Activated CD4-positive, alpha-beta T cell treated with anti-CD3 and anti-CD28 coated beads for 36 hours (primary cell): ENCODE data around the gene PRKCI. TPM values are rescaled to one million over a fixed set of nuclear protein-coding genes. Genes with fewer than 3 reads are reported as not detected.
"Not testable (repeated sequence)": the region's sequence is repeated elsewhere in the genome, so short reads cannot be mapped to it uniquely, and the experiment has no call there.

ENCODE experiments used
- ATAC-seq: fragments of 200-7000 bp; cut with Tn5 transposase; one replicate; pipeline ENCODE4 v1.10.0; 2021; ENCODE audit warnings: mild to moderate bottlenecking, moderate library complexity
- CTCF ChIA-PET: fragments of 350-600 bp; sonication (Branson Sonifier 250); formaldehyde crosslinking; loops from one replicate; lab custom pipeline; 2021; ENCODE audit warnings: antibody characterized with exemption; lab: Charles Lee
- POLR2A ChIA-PET: fragments of 350-600 bp; sonication (Branson Sonifier 250); formaldehyde crosslinking; loops from one replicate; lab custom pipeline; 2021; ENCODE audit warnings: antibody characterized with exemption, inconsistent platforms; lab: Charles Lee
- DNase-seq: peaks from one replicate; pipeline ENCODE4 v3.0.0-alpha.2; 2020
- H3K27ac Mint-ChIP-seq: one replicate; pipeline ENCODE4 v1.8.0; 2021; ENCODE audit warnings: mixed read lengths
- H3K27me3 Mint-ChIP-seq: one replicate; pipeline ENCODE4 v1.8.0; 2021; ENCODE audit warnings: mixed read lengths
- H3K36me3 Mint-ChIP-seq: one replicate; pipeline ENCODE4 v1.8.0; 2021; ENCODE audit warnings: low read depth, mixed read lengths
- H3K4me1 Mint-ChIP-seq: one replicate; pipeline ENCODE4 v1.8.0; 2021; ENCODE audit warnings: mixed read lengths
- H3K4me3 Mint-ChIP-seq: one replicate; pipeline ENCODE4 v1.8.0; 2021; ENCODE audit warnings: mild to moderate bottlenecking, moderate library complexity, mixed read lengths
- H3K9me3 Mint-ChIP-seq: one replicate; pipeline ENCODE4 v1.8.0; 2021; ENCODE audit warnings: low read depth, mixed read lengths
- intact Hi-C, 2 experiments: fragments of 100-400 bp; cut with DNase I in 1 of 2; cut with micrococcal nuclease in 1 of 2; formaldehyde crosslinking; loops; one replicate each; pipeline versions ENCODE4 v1.14.2 to v1.15.1; 2022 to 2024; cut with DNase I, micrococcal nuclease
- total RNA-seq, 2 experiments: library from RNA; stranded (reverse); gene quantifications; one replicate each; pipeline ENCODE4 v1.2.3, GENCODE V29; 2021

Gene PRKCI
- total RNA-seq, 2 experiments from 2014 or later: 32.3 to 33.0 TPM

DNA sequence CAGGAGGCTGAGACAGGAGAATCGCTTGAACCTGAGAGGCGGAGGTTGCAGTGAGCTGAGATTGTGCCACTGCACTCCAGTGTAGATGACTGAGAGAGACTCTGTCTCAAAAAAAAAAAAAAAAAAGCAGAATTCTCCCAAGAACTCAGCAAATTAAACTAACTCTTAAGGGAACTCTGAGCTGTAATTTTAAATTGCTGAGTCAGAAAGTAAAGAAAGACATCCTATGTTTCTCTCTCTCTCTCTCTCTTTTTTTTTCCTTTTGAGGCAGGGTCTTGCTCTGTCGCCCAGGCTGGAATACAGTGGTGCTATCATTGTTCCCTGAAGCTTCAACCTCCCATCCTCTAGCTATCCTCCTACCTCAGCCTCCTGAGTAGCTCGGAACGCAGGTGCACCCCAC is 20.7 kb upstream of the PRKCI start:
- H3K4me1 Mint-ChIP-seq: no peaks in the 10 kb centered on the region
- H3K27ac Mint-ChIP-seq: no peak overlapping the region
- no peaks in the 10 kb centered on the region for H3K9me3 Mint-ChIP-seq
- no peaks in the 10 kb centered on the region for H3K36me3 Mint-ChIP-seq
- POLR2A ChIA-PET: no interaction called here
- CTCF ChIA-PET: interaction anchor here (0.6 to 0.7 kb wide), 2 partner anchors 77 to 482 kb away, joined by 3 to 5 read pairs; no protein-coding TSS in a partner anchor
- intact Hi-C loops: no loop called here
- ATAC-seq (no peak), DNase-seq (no peak)
- H3K27me3 Mint-ChIP-seq: peaks cover 3% of the 10 kb centered on the region
- H3K4me3 Mint-ChIP-seq: no peak overlapping the region

DNA sequence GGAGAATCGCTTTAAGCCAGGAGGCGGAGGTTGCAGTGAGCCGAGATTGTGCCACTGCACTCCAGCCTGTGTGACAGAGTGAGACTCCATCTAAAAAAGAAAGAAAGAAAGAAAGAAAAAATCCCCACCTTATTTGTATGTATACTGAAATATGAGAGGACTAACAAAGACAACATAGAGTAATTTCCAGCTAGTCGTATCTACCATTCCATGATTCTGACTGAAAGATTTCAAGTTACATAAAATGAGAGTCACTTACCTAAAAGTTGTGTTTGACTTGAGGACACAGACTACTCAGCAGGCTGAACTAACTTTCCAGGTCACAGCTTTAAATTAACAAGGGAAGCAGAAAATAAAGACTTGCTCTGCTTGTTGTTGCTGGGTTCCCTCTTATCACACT is 18.8 kb upstream of the PRKCI start:
- Mint-ChIP-seq H3K4me3 (no peak overlapping the region), H3K27ac (no peak overlapping the region), H3K4me1 (no peaks in the 10 kb centered on the region), H3K27me3 (peaks cover 5% of the 10 kb centered on the region), H3K9me3 (no peaks in the 10 kb centered on the region), H3K36me3 (no peaks in the 10 kb centered on the region)
- POLR2A ChIA-PET: no interaction called here
- no peak for ATAC-seq
- CTCF ChIA-PET: no interaction called here
- intact Hi-C loops: no loop called here
- DNase-seq: no peak

DNA sequence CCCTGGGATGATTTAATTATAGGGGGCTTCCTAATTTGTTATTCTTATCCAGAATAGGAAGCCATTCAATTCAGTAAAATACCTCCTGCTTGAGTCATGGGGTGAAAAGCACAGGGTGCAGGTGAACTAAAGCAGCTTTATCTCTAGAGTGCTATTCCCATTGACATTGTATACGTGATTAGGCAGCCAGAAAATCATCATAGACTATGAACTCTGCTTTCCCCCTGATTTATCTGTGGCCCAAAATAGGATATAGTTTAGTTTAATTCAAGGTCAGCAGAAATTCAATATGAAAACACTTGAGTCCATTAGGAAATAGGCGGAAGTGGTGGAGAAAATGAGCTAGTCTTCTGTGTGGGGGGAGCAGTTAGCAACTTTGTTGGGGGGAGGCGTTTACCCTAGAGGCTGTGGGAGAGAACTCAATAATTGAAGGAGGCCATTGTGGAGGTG is 18.2 kb upstream of the PRKCI start:
- ATAC-seq: no peak
- H3K27ac Mint-ChIP-seq: no peak overlapping the region
- no peak overlapping the region for H3K4me3 Mint-ChIP-seq
- ChIA-PET POLR2A (no interaction called here), CTCF (no interaction called here)
- H3K27me3 Mint-ChIP-seq: peaks cover 9% of the 10 kb centered on the region
- no peaks in the 10 kb centered on the region for H3K36me3 Mint-ChIP-seq
- no peak for DNase-seq
- no peaks in the 10 kb centered on the region for H3K9me3 Mint-ChIP-seq
- intact Hi-C loops: no loop called here
- H3K4me1 Mint-ChIP-seq: no peaks in the 10 kb centered on the region

DNA sequence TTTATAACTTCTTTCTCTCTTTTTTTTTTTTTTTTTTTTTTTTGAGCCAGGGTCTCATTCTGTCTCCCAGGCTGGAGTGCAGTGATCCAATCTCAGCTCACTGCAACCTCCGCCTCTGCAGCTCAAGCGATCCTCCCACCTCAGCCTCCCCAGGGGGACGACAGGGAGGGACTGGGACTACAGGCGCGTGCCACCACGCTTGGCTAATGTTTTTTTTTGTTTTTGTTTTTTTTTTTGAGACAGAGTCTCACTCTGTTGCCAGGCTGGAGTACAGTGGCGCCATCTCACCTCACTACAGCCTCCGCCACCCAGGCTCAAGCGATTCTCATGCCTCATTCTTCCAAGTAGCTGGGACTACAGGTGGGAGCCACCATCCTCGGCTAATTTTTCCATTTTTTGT is 17.7 kb upstream of the PRKCI start:
- Mint-ChIP-seq H3K27me3 (peaks cover 9% of the 10 kb centered on the region), H3K36me3 (no peaks in the 10 kb centered on the region), H3K4me3 (no peak overlapping the region), H3K27ac (no peak overlapping the region), H3K9me3 (no peaks in the 10 kb centered on the region), H3K4me1 (no peaks in the 10 kb centered on the region)
- intact Hi-C loops: no loop called here
- POLR2A ChIA-PET: no interaction called here
- CTCF ChIA-PET: no interaction called here
- no peak for DNase-seq
- ATAC-seq: no peak

DNA sequence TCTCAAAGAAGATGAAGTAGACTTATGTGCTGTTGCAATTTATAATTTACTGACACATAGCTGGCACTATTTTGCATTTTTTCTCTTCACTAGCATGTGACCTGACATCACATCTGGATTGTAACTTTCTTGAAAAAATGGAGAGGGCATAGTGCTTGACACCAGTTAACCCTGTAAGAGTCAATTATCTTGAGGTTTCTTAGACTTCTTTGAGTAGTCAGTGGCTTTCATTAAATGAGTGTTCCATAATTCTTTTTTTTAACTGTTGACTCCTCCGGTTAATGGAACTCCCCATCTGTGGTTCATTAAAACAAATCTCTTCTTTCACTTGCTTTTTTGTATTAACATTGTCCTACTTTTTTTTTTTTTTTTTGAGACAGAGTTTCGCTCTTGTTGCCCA is 16.9 kb upstream of the PRKCI start:
- CTCF ChIA-PET: no interaction called here
- intact Hi-C loops: no loop called here

DNA sequence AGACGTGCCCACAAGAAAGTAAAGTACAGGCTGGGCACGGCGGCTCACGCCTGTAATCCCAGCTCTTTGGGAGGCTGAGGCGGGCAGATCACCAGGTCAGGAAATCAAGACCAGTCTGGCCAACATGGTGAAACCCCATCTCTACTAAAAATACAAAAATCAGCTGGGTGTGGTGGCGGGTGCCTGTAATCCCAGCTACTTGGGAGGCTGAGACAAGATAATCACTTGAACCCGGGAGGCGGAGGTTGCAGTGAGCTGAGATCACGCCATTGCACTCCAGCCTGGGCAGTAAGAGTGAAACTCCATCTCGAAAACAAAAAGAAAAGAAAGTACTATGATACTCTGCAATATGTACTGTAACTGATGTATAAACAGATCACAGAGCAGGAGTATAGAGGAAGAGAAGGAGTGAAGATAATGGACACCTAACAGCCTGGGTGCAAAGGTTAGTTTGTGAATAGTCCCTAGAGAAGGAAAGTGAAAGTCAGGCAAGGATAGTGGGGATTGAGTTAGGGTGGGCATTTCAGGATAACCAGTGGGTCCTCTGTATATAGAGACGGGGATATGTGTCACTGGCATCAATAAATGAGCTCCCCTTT is 16.0 kb upstream of the PRKCI start:
- POLR2A ChIA-PET, H3K27ac Mint-ChIP-seq, H3K4me1 Mint-ChIP-seq, H3K36me3 Mint-ChIP-seq, CTCF ChIA-PET, ATAC-seq, intact Hi-C loops, H3K4me3 Mint-ChIP-seq, H3K9me3 Mint-ChIP-seq, DNase-seq: not testable (repeated sequence)
- peaks cover 10% of the 10 kb centered on the region for H3K27me3 Mint-ChIP-seq

More for the DNA sequence above, 16.9 kb upstream of the PRKCI start:
- DNase-seq (no peak), ATAC-seq (no peak)
- peaks cover 10% of the 10 kb centered on the region for H3K27me3 Mint-ChIP-seq
- no peak overlapping the region for H3K4me3 Mint-ChIP-seq
- no peaks in the 10 kb centered on the region for H3K9me3 Mint-ChIP-seq
- no peaks in the 10 kb centered on the region for H3K36me3 Mint-ChIP-seq
- no peaks in the 10 kb centered on the region for H3K4me1 Mint-ChIP-seq
- POLR2A ChIA-PET: no interaction called here
- no peak overlapping the region for H3K27ac Mint-ChIP-seq

DNA sequence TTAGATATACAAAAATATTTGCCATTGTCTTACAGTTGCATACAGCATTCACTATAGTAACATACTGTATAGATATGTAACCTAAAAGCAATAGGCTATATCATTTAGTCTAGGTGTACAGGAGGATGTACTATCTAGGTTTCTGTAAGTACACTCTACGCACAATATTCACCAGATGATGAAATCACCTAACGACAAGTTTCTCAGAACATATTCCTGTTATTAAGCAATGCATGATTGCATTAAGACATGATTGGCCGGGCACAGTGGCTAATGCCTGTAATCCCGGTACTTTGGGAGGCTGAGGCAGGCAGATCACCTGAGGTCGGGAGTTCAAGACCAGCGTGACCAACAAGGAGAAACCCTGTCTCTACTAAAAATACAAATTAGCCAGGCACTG is 14.5 kb upstream of the PRKCI start:
- Mint-ChIP-seq H3K36me3 (no peaks in the 10 kb centered on the region), H3K27ac (no peak overlapping the region), H3K27me3 (peaks cover 12% of the 10 kb centered on the region), H3K4me1 (no peaks in the 10 kb centered on the region), H3K9me3 (peaks cover 3% of the 10 kb centered on the region), H3K4me3 (no peak overlapping the region)
- ATAC-seq (no peak), DNase-seq (no peak)
- POLR2A ChIA-PET: no interaction called here
- intact Hi-C loops: no loop called here
- CTCF ChIA-PET: no interaction called here

DNA sequence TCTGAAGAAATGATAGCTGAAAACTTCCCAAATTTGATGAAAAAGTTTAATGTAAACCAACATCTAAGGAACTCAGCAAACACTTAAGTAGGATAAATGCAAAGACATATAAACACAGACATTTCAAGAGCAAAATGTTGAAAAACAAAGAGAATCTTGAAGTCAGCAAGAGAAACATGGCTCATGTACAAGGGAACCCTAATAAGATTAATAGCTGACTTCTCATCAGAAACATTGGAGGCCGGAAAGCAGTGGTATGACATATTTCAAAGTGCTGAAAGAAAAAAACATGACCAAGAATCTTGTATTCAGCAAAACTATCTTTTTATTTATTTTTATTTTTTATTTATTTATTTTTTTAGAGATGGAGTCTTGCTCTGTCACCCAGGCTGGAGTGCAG is 10.6 kb upstream of the PRKCI start:
- no peak for ATAC-seq
- peaks cover 9% of the 10 kb centered on the region for H3K27me3 Mint-ChIP-seq
- intact Hi-C loops: no loop called here
- H3K4me3 Mint-ChIP-seq: no peak overlapping the region
- H3K27ac Mint-ChIP-seq: no peak overlapping the region
- ChIA-PET CTCF (interaction anchor here (1.2 kb wide), 1 partner anchor 90 kb away, joined by 4 read pairs; no protein-coding TSS in a partner anchor), POLR2A (no interaction called here)
- H3K36me3 Mint-ChIP-seq: no peaks in the 10 kb centered on the region
- H3K4me1 Mint-ChIP-seq: no peaks in the 10 kb centered on the region
- H3K9me3 Mint-ChIP-seq: peaks cover 5% of the 10 kb centered on the region
- no peak for DNase-seq

DNA sequence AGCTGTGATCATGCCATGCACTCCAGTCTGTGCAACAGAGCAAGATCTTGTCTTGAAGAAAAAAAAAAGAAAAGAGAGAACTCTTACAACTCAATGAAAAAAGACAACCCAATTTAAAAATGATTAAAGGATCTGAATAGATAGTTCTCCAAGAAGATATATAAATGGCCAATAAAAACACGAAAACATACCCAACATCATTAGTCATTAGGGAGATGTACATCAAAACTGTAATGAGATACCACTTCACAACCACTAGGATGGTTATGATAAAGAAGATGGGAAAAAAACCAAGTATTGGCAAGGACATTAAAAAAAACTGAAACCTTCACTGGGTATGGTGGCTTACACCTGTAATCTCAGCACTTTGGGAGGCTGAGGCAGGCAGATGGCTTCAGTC is 2.4 kb upstream of the PRKCI start:
- ATAC-seq (no peak), DNase-seq (no peak)
- Mint-ChIP-seq H3K9me3 (peaks cover 3% of the 10 kb centered on the region), H3K27ac (no peak overlapping the region), H3K4me3 (no peak overlapping the region), H3K36me3 (peaks cover 2% of the 10 kb centered on the region), H3K4me1 (peaks cover 21% of the 10 kb centered on the region), H3K27me3 (no peaks in the 10 kb centered on the region)
- CTCF ChIA-PET: interaction anchor here (0.6 to 1.1 kb wide), 2 partner anchors 78 to 191 kb away, joined by 3 to 4 read pairs; no protein-coding TSS in a partner anchor
- intact Hi-C loops: no loop called here
- POLR2A ChIA-PET: no interaction called here

DNA sequence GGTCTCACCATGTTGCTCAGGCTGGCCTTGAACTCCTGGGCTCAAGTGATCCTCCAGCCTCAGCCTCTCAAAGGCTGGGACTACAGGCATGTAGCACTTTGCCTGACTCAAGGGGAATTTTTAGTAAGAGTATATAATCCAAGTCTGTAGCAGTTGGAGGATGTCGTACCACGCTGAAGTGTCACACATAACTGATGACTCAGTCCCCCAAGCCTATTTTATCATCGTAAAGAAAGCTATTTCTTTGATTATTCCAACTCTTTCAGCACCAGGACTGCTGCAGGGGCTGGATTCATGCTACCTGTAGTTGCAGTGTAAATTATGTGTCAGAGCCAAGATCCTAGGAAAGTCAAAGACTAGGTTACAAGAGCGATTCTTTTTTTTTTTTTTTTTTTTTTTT is 1.4 kb upstream of the PRKCI start:
- POLR2A ChIA-PET: no interaction called here
- no peak overlapping the region for H3K27ac Mint-ChIP-seq
- ATAC-seq (no peak), DNase-seq (peak; percentile 12)
- CTCF ChIA-PET: interaction anchor here (1.0 kb wide), 1 partner anchor 137 kb away, joined by 3 read pairs; the partner anchor contains the start of gene SKIL
- peaks cover 6% of the 10 kb centered on the region for H3K36me3 Mint-ChIP-seq
- H3K27me3 Mint-ChIP-seq: no peaks in the 10 kb centered on the region
- intact Hi-C loops: no loop called here
- H3K4me1 Mint-ChIP-seq: peaks cover 27% of the 10 kb centered on the region
- peak overlapping the region; percentile 54 for H3K4me3 Mint-ChIP-seq
- peaks cover 2% of the 10 kb centered on the region for H3K9me3 Mint-ChIP-seq

DNA sequence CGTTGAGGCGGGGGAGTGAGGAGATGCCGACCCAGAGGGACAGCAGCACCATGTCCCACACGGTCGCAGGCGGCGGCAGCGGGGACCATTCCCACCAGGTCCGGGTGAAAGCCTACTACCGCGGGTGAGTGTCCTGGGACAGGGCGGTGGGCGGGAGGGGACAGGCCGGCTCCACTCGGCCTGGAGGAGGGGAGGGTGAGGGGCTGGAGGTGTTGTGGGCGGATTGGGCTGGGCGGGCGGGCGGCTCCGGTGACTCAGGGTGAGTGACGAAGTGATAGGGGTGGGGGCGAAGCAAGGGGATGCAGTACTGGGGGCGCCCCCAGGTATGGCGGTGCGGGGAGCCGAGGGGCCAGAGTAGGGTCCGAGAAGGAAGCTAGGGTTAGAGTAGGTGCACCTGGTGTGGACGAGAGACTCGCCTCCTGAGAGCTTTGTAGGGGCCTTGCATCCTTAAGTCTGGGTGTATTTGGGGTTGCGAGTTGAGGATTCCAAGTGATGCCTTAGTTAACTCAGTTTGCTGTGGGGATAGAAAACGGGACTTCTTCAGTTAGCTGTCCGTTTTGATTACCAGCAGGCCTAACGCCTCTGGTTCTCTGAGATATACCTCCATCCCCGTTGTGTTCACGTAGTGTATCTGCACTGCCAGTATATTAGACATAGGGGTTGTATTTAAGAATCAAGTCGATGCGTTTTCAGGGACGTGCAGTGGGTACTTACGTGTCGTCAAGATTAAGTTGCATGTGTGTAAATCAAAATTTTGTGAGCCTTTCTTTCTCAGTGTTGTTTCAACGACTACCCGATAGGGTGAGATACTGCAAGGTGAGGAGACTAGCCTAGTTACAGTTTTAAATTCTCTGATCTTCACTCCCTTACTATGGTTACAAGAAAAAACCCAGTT is 670 bp downstream of the PRKCI start:
- intact Hi-C loops: loop anchor here (1.0 to 2.0 kb wide), 9 partner anchors 34 to 458 kb away; partner anchors contain the start of genes PHC3 (in 2 of the 2), SKIL (in 2 of the 2), SEC62 (in 1 of the 2) and TERC (in 1 of the 2)
- ATAC-seq (peak; percentile 50), DNase-seq (peak; percentile 72)
- ChIA-PET CTCF (interaction anchor here (1.0 to 1.5 kb wide), 2 partner anchors 12 to 51 kb away, joined by 3 to 4 read pairs; no protein-coding TSS in a partner anchor), POLR2A (interaction anchor here (0.7 to 1.8 kb wide), 6 partner anchors 41 to 646 kb away, joined by 3 to 5 read pairs (median 3); partner anchors contain the start of genes PHC3, SAMD7 and SKIL)
- H3K36me3 Mint-ChIP-seq: peaks cover 6% of the 10 kb centered on the region
- peak overlapping the region; percentile 90 for H3K27ac Mint-ChIP-seq
- no peaks in the 10 kb centered on the region for H3K9me3 Mint-ChIP-seq
- H3K27me3 Mint-ChIP-seq: no peaks in the 10 kb centered on the region
- H3K4me3 Mint-ChIP-seq: peak overlapping the region; percentile 89
- H3K4me1 Mint-ChIP-seq: peaks cover 38% of the 10 kb centered on the region
